Ovary (tissue), 3 donors: ENCODE data around the gene SLC6A12.

Experiments
- EP300 ChIP-seq: sonication (generic); formaldehyde crosslinking; IDR thresholded peaks from one replicate; pipeline ENCODE4 v1.6.1; 2017; ENCODE audit warnings: antibody characterized with exemption
- TF ChIP-seq, protein P1 (sequence below), 3 donors: fragments of 450-650 bp in 2 of 3; fragments of 200-600 bp in 1 of 3; IDR thresholded peaks; one replicate each; pipeline versions ENCODE4 v1.5.1 to v1.8.0; 2016 to 2022; ENCODE audit warnings: antibody characterized with exemption in 3 of 3, mild to moderate bottlenecking in 1 of 3
- donor health status: DM: no; HTN: no; CAD: no.

DNA sequence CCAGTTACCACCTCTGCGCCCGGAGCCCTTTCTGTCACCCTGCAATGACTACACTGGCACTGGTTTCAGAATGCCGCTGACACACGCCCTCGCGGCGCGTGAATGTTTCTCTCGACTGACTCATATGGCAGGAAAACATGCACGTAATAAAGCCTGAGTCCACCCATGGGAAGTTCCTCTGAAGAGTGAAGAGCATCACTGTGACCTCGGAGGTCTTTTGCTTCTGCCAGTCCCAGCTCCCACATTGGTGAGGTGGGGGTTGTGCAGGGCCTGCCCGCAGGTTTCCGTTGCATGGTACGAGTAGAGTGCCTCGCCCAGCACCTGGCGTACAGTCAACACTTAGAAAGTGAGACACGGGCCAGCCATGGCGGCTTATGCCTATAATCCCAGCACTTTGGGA, 11.1 kb upstream of the SLC6A12 start:
- no peak for TF ChIP-seq EP300
- TF ChIP-seq, protein P1, sequence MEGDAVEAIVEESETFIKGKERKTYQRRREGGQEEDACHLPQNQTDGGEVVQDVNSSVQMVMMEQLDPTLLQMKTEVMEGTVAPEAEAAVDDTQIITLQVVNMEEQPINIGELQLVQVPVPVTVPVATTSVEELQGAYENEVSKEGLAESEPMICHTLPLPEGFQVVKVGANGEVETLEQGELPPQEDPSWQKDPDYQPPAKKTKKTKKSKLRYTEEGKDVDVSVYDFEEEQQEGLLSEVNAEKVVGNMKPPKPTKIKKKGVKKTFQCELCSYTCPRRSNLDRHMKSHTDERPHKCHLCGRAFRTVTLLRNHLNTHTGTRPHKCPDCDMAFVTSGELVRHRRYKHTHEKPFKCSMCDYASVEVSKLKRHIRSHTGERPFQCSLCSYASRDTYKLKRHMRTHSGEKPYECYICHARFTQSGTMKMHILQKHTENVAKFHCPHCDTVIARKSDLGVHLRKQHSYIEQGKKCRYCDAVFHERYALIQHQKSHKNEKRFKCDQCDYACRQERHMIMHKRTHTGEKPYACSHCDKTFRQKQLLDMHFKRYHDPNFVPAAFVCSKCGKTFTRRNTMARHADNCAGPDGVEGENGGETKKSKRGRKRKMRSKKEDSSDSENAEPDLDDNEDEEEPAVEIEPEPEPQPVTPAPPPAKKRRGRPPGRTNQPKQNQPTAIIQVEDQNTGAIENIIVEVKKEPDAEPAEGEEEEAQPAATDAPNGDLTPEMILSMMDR (IDR thresholded peaks at IDR 0.05) = no peak
